HuH-7 (cell line): Measurements from ENCODE around the gene RACK1.
"Not testable (repeated sequence)": the region's sequence is repeated elsewhere in the genome, so short reads cannot be mapped to it uniquely, and the experiment has no call there.

Experiments
- DNase-seq: peaks from one replicate; pipeline ENCODE4 v3.0.0; 2011; ENCODE audit warnings: low spot score

Gene RACK1

DNA sequence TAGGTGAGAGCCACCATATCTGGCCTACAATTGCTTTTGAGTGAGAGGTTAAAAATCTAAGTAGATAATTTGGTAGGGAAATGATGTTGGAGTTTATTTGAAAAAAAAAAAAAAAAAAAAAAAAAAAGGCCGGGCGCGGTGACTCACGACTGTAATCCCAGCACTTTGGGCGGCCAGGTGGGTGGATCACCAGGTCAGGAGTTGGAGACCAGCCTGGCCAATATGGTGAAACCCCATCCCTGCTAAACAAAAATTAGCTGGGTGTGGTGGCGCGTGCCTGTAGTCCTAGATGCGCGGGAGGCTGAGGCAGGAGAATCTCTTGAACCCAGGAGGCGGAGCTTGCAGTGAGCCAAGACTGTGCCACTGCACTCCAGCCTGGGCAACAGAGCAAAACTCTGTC is 29.5 kb downstream of the RACK1 start:
- DNase-seq, result not testable (repeated sequence)

DNA sequence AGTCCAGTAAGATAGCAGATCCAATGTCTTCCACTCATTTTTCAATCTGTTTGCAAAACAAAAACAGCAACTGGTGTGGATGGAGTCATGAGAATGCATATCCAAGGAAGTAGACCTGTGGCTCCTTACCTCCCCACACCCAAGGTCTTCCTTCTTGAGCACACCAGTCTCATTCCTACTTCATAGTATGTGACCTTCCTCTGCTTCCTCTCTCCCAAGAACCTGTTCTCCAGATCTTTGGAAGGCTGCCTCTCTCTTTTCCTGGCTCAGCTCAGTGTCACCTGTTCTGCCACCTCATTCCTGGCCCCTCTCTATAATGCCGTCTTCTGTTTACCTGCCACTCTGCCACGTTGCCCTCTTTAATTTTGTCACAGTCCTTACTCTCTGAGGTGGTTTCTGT is 30.8 kb downstream of the RACK1 start:
- no peak for DNase-seq

DNA sequence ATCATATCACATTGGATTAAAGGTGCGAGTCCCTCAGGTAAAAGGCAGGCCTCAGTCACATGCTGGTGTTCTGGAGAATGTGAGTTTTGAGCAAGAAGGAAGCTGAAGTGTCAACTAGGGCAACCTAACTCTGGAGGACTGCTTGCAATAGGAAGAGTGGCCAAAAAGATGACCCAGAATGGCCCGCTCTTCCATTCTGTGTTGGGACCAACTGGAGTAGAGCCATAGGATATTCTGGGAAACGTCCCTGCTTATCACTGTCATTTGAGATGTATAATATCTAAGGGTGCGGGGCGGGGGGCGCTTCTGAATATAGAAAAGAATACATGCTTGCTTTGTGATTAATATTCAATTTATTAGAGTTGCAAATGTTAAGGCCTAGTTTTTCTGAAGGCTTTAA is 31.6 kb downstream of the RACK1 start:
- no peak for DNase-seq

DNA sequence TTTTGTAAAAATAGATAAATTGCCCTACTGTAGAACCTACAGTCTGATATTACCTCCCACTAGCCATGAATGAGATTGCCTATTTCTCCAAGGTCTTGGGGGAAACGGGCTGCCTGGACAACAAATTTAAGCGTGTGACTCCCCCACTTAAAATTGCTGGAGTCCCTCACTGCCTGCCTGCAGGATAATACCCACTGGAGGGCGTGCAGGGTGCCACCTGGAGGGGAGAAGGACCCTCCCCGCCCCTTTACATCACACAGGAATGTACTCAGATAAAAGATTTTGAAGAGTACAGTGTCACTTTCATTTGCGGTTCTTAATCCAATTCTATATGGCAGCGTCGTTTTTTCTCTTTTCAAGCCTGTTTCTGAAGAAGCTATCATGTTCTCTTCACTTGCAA is 32.5 kb downstream of the RACK1 start:
- no peak for DNase-seq

DNA sequence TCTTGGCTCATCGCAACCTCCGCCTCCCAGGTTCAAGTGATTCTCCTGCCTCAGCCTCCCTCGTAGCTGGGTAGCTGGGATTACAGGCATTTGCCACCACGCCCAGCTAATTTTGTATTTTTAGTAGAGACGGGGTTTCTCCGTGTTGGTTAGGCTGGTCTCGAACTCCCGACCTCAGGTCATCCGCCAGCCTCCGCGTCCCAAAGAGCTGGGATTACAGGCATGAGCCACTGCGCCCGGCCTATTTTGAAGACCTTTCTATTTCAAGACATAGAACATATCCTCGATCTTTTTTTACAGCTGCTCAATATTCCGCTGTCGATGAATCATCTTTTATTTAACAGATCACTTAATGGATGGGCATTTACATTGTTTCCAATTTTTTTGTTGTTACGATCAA is 33.0 kb downstream of the RACK1 start:
- not testable (repeated sequence) for DNase-seq

DNA sequence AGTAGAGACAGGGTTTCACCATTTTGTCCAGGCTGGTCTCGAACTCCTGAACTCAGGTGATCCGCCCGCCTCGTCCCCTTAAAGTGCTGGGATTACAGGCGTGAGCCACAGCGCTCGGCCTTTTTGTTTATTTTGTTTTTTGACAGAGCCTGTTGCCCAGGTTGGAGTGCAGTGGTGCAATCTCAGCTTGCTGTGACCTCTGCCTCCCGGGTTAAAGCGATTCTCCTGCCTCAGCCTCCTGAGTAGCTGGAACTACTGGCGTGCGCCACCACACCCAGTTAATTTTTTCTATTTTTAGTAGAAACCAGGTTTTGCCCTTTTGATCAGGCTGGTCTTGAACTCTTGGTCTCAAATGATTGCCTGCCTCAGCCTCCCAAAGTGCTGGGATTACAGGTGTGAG is 33.6 kb downstream of the RACK1 start:
- DNase-seq, result not testable (repeated sequence)

DNA sequence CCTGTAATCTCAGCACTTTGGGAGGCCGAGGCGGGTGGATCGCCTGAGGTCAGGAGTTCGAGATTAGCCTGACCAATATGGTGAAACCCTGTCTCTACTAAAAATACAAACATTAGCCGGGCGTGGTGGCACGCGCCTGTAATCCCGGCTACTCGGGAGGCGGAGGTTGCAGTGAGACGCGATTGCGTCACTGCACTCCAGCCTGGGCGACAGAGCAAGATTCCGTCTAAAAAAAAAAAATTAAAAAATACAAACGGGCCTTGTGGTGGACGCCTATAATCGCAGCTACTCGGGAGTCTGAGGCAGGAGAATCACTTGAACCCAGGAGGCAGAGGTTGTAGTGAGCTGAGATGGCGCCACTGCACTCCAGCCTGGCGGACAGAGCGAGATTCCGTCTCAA is 34.7 kb downstream of the RACK1 start:
- DNase-seq, result not testable (repeated sequence)

DNA sequence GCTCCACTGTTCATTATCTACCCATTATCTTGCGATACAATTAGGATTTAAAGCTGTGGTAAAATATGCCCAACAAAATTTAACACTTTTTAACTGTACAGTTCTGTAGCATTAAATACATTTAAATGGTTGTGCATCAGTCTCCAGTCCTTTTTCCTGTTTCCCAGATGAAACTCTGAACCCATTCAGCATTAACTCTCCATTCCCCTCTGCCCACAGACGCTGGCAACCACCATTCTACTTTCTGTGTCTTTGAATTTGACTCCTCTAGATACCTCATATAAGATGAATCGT is 35.8 kb downstream of the RACK1 start:
- no peak for DNase-seq

DNA sequence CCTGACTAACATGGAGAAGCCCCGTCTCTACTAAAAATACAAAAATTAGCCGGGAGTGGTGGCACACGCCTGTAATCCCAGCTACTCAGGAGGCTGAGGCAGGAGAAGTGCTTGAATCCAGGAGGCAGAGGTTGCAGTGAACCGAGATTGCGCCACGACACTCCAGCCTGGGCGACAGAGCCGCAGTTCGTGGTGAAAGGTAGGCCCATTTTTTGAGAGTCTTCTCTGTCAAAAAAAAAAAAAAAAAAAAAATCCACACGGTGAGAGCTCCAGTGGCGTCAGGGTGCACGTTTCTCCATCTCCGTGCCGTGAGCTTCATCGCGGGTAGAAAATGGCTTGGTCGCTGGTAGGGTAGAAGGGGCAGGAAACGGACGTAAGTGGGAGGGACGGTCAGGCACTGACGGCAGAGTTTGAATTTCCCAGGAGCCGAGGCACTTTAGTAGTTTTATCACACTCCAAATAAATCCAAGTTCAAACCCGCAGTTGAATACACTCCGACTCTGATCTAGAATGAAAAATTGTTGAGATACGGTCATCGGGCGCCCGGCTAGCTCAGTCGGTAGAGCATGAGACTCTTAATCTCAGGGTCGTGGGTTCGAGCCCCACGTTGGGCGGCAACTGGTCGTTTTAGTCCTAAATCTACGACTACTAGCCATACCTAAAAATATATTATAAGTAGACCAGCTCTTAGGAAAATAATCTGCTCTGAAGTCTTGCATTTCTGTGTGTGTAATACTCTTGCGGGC is 36.3 kb downstream of the RACK1 start:
- DNase-seq, result no peak

DNA sequence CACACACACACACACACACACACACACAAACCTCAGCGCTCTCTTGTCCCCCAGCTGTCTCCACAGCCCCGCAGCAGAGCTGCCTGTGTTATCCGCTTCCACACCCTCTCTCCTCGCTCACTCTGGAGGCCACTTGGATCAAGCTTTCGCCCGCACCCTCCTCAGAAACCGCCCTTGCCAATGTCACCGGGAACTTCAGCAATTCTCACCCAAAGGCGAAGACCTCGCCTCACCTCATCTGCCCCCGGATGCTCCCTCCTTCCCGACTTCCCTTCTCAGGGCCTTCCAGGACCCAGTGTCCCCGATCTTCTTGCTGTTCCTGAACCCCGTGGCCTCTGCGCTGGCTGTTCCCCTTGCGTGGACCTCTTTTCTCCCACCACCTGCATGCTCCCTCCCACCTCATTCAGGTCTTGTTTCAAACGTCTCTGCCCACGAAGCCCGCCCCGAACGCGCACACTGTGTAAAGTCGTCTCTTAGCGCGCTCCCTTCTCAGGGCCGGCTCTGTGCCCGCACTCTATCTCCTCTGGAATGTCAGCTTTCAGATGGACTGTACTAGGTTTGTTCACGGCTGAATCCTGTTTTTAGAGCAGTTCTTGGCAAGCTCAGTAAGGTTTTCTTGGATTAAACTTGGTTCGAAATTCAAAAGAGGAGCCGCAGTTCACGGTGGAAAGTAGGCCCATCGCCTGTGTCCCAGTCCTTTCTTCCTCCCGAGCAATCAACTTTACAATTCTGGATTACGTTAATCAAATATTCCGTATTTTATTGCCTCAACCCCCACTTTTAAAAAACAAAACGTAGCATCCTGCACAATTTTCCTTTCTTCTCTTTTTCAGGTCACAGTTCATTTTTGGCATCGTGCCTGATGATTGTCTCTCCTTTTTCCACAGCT is 37.7 kb downstream of the RACK1 start:
- no peak for DNase-seq

DNA sequence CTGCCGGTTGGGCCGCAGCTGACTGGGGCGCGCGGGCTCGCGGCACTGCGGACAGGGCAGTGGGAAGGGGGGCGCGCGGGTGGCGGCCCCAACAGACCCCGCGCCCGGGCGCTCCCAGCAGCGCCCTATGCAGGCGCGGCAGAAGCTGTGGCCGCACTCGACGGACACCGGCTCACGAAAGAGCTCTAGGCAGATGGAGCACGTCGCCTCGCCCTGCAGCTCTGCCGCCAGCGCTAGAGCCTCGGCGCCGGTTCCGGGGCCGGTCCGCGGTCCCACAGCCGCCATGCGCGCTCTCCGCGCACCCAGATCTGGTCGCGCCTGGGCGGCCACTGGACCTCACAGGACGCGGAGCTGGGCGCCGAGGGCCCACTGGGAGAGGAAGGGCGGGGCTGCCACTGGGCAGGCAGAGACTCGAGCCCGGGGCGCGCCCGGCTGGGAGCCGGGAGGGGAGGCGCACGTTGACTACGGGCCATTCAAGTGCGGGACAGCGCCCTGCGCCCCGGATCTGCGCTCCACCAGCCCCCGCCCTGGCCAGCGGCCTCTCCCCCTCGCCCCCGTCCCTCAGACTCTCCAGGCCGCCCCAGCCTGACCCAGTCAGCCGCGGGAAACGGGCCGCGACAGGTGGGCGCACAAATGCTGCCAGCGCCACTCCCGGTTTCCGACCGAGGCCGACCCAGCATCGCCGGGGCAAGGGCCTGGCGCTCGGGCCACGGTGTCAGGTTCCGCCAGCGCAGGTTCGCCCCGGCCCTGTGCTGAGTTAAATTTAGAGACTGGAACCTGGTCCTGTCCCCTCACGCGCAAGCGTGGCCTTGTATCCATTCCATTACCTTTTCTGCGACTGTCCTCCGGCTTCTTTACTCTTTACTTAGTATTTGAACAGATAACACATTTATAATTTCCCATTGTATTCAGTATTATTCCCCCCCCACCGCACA is 38.6 kb downstream of the RACK1 start, which contains the start of gene TRIM7:
TSS of gene TRIM7 (minus strand) at position 371 of the 935 bp plus-strand sequence. CDS start at position 285, 86 bp downstream.
- DNase-seq, result no peak

DNA sequence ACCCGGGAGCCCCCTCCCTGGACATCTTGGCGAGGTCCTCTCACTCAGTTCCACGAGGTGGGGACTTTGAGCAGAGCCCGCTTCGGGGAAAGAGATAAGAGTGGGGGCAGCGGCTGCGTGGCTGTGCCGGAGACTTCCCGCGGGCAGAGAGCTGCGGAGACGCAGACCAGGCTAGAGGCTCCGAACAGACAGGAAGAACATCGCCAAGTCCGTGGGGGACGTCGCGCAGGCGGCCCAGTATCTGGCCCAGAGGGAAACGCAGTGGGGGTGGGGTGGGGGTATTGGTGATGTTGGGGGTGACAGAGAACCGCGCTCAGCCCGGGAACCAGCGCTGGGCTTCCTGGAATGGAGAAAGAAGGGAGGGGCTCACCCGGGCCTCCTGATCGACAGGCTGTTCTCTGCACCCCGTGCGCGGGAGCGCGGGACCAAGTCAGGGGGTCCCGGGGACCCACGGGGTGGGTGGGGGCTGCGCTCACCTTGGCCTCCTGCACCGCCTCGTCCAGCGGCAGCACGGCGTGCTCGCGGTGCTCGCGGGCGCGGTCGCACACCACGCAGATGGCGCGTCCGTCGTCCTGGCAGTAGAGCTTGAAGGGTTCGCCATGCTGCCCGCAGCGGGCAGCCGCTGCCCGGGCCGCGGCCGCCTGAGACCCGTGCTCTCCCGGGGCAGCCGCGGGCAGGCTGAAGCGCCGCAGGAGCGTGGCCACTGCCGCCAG is 39.4 kb downstream of the RACK1 start:
- DNase-seq, result no peak

DNA sequence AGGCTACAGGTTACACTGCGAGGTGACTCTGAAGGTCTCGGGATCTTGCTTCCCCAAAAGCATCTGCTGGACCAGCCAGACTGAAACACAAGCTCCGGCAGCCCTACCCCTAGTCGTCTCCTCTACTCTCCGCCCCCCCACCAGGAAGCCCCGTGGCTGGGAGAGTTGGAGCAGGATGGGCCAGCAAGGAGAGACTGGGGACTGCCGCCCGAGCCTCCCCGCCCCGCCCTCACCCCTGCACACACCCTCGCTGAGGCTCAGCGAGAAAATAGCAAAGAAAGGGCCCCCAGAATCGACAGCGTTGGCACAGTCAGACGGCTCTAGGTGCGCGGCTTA is 40.0 kb downstream of the RACK1 start:
- no peak for DNase-seq

DNA sequence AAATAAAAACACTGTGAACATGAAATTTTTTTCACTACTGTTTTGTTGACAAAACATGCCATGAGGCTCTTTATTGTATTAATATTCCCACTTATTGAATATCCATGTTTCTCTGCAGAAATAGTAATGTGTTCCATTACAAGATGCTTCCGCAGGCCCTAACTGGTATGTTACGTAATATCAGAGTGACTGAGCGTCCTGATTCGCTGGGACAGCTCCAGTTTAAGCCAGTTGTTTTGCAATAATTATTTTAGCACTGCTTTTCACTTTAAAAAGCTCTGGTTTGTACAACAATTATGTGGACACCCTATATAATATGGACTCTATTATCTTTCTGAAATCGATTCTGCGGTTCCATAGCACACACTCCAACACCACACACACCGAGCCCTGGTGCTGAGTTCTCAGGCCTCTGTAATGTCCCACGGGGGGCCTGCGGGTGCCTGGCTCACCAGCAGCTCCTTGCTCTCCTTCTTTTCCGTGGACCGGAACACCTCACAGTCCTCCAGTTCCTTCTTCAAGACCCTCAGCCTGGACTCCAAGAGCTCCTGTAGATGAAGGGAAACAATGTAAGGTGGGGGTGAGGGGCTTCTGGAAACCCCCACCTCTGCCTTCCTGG is 40.5 kb downstream of the RACK1 start:
- DNase-seq, result no peak

DNA sequence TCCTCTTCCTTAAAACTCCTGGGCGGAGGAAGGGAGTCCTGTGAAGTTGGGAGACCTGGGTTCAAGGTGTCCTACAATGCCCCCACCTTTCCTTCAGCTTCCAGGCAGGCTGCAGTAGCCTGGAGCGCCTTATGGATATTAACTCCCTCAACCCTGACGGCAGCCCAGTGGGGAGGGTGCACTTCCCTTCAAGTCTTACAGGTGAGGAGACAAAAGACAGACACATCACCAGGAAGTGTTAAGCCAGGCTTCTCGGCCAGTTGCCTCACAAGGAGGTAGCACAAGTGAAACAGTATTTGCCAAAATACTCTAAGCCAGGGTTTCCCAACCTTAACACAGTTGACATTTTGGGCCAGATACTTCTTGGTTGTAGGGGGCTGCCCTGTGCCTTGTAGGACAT is 42.9 kb downstream of the RACK1 start:
- DNase-seq, result no peak

DNA sequence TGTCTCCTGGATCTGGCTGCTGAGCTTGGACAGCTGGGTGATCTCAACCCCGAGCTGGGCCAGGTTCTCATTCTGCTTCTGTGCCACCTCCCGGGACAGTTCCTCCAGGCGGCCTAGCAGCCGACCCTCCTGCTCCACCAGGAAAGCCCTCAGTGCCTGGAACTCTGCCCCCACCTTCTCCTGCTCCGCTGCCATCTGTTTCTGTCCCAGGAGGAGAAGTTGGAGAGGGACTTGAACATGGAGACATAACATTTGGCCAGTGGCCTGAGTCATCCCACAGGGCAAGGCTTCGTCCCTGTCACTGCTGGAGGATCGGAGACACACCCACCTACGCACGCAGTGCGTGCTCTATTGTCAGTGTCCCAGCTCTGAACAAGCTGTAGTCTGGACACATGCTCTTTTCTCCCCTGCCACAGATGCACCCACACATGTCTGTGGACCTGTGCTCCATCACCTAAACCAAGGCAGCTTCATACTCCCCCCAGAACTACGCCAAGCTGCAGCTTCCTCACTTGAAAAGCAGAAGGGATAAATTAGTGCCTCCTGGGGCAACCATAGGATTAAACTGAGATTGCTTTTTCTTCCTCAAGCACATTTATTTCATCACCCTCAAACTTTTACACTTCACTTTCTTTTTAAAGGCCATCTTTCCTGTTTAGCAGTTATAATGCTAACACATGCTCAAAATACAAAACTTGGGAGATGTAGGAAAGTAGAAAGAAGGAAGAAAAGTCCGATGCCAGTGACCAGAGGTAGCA is 43.6 kb downstream of the RACK1 start:
- no peak for DNase-seq

DNA sequence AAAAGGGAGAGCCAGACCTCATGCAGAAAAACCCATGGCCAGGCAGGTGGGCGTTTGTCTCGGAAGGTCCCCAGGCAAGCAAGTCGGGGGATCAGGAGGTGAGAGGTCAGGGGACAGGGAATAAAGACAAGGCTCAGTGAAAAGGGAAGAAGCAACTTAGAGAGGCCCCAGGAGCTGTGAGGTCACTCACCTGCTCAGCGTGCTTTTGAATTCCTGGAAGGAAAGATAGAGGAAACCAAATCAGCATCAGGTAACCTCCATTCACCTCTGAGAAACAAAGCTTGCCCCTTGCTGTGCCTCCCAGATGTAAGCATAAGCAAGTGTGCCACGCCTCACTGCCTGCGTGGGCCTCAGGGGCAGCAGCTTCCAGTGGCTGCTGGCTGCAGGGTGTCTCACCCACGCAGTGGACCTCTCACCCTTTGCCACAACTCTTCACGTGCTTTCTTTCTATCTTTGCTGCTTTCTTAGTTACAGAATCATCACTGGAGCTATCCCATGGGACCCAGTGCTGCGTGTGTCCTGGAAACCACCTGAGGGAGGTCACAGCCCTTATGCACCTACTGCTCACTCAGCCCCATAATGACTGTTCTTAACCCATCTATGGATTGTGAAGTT is 44.7 kb downstream of the RACK1 start:
- DNase-seq, result no peak

DNA sequence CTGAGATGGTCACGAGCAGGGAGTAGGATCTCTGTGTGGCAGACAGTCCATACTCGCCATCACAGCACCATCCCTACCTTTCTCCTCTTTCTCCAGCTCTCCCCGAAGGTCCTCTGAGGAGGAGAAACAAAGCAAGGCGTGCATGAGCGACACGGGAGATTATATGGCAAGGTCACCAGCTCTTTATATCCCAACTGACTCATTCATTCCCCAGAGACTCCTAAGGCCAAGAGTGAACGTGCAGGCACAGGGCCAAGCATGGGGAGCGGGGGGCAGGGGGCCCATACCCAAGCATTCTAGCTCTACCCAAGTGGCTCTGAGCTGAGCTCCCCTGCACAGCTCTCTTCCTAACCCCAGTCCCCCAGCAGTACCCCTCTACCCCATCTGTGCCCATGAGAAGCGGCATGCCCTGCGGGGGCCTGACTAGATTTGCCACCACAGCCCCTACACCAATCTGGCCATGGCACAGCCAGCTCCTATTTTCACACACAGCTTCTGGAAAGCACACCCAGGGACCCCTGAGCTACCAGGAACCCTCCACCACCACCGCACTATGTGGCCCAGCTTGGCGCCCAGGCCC is 45.5 kb downstream of the RACK1 start:
- DNase-seq, result no peak

DNA sequence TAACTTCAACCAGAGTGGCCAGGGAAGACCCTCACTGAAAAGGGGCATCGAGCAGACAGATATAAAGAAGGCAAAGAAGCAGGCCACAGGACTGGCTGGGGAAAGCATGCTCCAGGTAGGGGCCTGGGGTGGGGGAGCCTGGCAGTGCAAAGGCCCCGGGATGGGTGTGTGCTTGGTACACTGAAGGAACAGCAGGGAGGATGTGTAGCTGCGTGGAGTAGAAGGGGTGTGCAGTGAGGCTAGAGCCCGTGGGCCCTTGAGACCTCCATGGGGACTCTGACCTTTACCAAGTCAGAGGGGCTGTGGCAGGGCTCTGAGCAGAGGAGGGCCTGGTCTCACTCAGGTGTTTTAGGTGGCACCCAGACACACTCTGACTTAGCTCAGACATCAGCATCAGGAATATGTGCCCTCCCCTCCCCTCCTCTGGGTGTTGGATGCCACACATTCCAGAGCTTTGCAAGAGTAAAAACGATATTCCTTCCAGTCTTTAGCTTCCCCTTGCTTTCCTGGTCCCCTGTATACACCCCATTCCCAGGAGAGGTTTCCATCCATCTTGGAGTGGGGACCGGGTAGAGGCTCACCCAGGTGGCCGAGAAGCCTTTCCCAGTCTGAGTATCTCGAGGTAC is 46.3 kb downstream of the RACK1 start:
- no peak for DNase-seq
